HG03060 (cell line): Measurements from ENCODE around the gene PTPRK.
"Not testable (repeated sequence)": the region's sequence is repeated elsewhere in the genome, so short reads cannot be mapped to it uniquely, and the experiment has no call there.

Experiments
- ATAC-seq: cut with Tn5 transposase; IDR thresholded peaks from one replicate; pipeline ENCODE4 v1.9.1; 2021; ENCODE audit warnings: low read depth, moderate number of reproducible peaks; ENCODE audit not compliant: unreplicated experiment

PTPRK gene

GRCh38 chr6:127992144-127992543 is 528.3 kb downstream of the PTPRK start:
- no peak for ATAC-seq

- no peak for ATAC-seq
Measured at GRCh38 chr6:127990074-127990473, 530.3 kb downstream of the PTPRK start.

GRCh38 chr6:127980996-127981395 is 539.4 kb downstream of the PTPRK start:
- ATAC-seq: no peak

- ATAC-seq: not testable (repeated sequence)
Measured at GRCh38 chr6:127978185-127978584, 542.2 kb downstream of the PTPRK start.

- ATAC-seq: no peak
Measured at GRCh38 chr6:127976796-127977195, 543.6 kb downstream of the PTPRK start.

- no peak for ATAC-seq
Measured at GRCh38 chr6:127976111-127976510, 544.3 kb downstream of the PTPRK start.

GRCh38 chr6:127972815-127973214 is 547.6 kb downstream of the PTPRK start:
- no peak for ATAC-seq

- no peak for ATAC-seq
Measured at GRCh38 chr6:127971945-127972391, 548.4 kb downstream of the PTPRK start.

GRCh38 chr6:127971386-127971785 is 549.0 kb downstream of the PTPRK start:
- no peak for ATAC-seq

GRCh38 chr6:127969701-127970100 is 550.7 kb downstream of the PTPRK start:
- ATAC-seq: no peak

GRCh38 chr6:127968394-127968793 is 552.0 kb downstream of the PTPRK start:
- no peak for ATAC-seq

- ATAC-seq: no peak
Measured at GRCh38 chr6:127967708-127968107, 552.7 kb downstream of the PTPRK start.

GRCh38 chr6:127966616-127967015 is 553.8 kb downstream of the PTPRK start:
- ATAC-seq: no peak

- no peak for ATAC-seq
Measured at GRCh38 chr6:127963495-127963894, 556.9 kb downstream of the PTPRK start.

- ATAC-seq: no peak
Measured at GRCh38 chr6:127959869-127960268, 560.5 kb downstream of the PTPRK start.

- no peak for ATAC-seq
Measured at GRCh38 chr6:127956956-127957355, 563.4 kb downstream of the PTPRK start.

- no peak for ATAC-seq
Measured at GRCh38 chr6:127956260-127956888, 564.0 kb downstream of the PTPRK start.

GRCh38 chr6:127954082-127954481 is 566.3 kb downstream of the PTPRK start:
- ATAC-seq: no peak

- no peak for ATAC-seq
Measured at GRCh38 chr6:127952831-127953230, 567.6 kb downstream of the PTPRK start.

- ATAC-seq: no peak
Measured at GRCh38 chr6:127952176-127952575, 568.2 kb downstream of the PTPRK start.

- ATAC-seq: peak; percentile 82
Measured at GRCh38 chr6:127951172-127951917, 569.1 kb downstream of the PTPRK start.

GRCh38 chr6:127950566-127951145 is 569.7 kb downstream of the PTPRK start:
- ATAC-seq: peak; percentile 1
